Memory B cell (primary cell): ENCODE measurements around the gene FILIP1.
A peak's percentile ranks its signal among the peaks of the same experiment; 100 is the strongest.

Experiments
- ATAC-seq: fragments of 150-1000 bp; cut with Tn5 transposase; 2 replicates; pipeline ENCODE4 v1.10.0; 2021; ENCODE audit warnings: low read depth, mild to moderate bottlenecking, moderate library complexity
- DNase-seq, 2 donors: peaks; one replicate each; pipeline ENCODE4 v3.0.0; 2022; ENCODE audit warnings: low spot score in 2 of 2
- H3K27ac Mint-ChIP-seq: one replicate; pipeline ENCODE4 v1.8.0; 2022; ENCODE audit warnings: mild to moderate bottlenecking, moderate library complexity, mixed read lengths
- H3K27me3 Mint-ChIP-seq: one replicate; pipeline ENCODE4 v1.8.0; 2022; ENCODE audit warnings: mixed read lengths
- H3K36me3 Mint-ChIP-seq: one replicate; pipeline ENCODE4 v1.8.0; 2022; ENCODE audit warnings: mild to moderate bottlenecking, mixed read lengths
- H3K4me1 Mint-ChIP-seq: one replicate; pipeline ENCODE4 v1.8.0; 2022; ENCODE audit warnings: mixed read lengths
- H3K4me3 Mint-ChIP-seq: one replicate; pipeline ENCODE4 v1.8.0; 2022; ENCODE audit warnings: mild to moderate bottlenecking, moderate library complexity, mixed read lengths
- H3K9me3 Mint-ChIP-seq: one replicate; pipeline ENCODE4 v1.8.0; 2022; ENCODE audit warnings: mixed read lengths

Gene FILIP1

DNA sequence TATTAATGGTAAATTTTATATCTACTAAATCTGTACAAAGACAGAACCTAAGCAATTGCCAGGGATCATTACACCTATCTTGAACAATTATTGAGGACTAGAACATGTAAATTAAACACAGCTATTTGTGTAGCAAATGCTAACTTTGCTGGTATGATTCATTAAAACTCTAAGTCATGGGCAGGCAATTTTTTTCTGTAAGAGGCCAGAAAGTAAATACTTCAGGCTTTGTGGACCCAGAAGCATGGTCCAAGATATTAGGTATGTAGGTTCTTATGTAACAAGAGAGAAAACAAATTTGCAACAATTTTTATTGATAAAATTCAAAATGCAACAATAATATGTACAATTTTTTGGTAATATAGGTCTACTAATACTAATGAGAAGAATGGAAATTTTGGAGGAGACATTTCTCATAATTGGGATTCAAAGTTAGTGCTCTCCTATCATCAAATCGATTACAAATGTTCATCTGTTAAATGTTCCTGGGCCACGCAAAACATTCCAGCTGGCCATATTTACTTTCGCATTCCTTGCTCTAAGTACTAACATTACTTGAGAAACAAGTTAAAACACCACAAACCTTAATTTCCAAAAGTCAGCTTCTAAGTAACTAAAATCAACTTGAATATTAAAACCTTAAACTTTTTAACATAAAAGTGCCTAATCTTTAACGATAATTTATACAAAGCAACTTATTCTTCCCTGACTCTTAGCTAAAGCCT, 213.3 kb downstream of the FILIP1 start:
- DNase-seq (no peak), ATAC-seq (no peak)
- H3K9me3 Mint-ChIP-seq = no peaks in the 10 kb centered on the region
- peak overlapping the region; percentile 25 for H3K27ac Mint-ChIP-seq
- no peak overlapping the region for H3K4me3 Mint-ChIP-seq
- H3K4me1 Mint-ChIP-seq = peaks cover 19% of the 10 kb centered on the region
- peaks cover 7% of the 10 kb centered on the region for H3K36me3 Mint-ChIP-seq
- H3K27me3 Mint-ChIP-seq = no peaks in the 10 kb centered on the region

DNA sequence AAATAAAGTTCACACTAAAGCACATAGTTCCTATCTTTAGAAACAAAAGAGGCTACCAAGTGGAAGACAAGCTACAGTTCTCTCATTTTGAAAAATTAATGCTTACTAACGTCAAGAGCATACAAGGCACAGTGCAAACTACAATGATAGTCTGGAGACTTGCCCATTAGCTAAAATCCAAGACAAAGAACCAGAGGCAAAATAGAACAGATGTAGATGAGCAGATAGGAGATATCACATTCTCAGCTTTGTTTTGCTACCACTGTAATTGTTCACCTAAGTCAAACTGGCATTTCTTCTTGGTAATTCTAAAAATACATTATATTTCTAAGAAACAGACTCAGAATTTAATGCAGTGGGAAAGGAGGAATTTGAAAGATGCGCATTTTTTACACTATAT, 214.2 kb downstream of the FILIP1 start:
- Mint-ChIP-seq H3K9me3 (no peaks in the 10 kb centered on the region), H3K36me3 (peaks cover 11% of the 10 kb centered on the region), H3K4me3 (no peak overlapping the region), H3K27ac (peak overlapping the region; percentile 25), H3K4me1 (peaks cover 24% of the 10 kb centered on the region), H3K27me3 (no peaks in the 10 kb centered on the region)
- ATAC-seq (no peak), DNase-seq (no peak)

DNA sequence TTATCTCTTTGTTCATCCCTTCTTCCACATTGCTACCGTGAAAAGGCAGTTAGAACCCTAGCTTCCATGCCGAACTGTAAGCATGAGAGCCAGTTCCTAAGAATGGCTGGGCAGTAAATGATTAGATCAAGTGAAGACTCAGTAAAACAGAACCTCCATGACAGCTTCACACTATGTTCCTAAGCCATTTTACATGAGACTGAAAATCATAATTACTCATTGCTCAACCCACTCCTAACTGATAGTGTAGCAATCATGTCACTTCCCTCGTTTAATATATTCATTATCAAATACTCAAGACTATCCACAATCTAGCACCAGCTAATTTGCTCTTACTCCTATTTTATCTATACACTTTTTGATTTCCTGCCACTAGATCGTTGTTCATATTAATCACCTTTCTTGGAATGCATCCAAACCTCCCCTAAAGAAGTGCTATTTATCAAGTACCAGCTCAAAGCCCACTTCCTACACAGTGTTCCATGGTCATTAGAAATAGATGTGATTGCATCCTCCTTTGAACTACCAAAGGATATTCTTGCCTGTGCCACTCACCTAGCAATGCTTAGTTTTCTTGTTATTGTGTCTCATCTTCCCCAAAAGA, 215.0 kb downstream of the FILIP1 start:
- H3K36me3 Mint-ChIP-seq = peaks cover 17% of the 10 kb centered on the region
- no peaks in the 10 kb centered on the region for H3K9me3 Mint-ChIP-seq
- no peaks in the 10 kb centered on the region for H3K27me3 Mint-ChIP-seq
- no peak overlapping the region for H3K4me3 Mint-ChIP-seq
- DNase-seq = no peak
- peak overlapping the region; percentile 9 for H3K27ac Mint-ChIP-seq
- ATAC-seq = no peak
- peaks cover 32% of the 10 kb centered on the region for H3K4me1 Mint-ChIP-seq

DNA sequence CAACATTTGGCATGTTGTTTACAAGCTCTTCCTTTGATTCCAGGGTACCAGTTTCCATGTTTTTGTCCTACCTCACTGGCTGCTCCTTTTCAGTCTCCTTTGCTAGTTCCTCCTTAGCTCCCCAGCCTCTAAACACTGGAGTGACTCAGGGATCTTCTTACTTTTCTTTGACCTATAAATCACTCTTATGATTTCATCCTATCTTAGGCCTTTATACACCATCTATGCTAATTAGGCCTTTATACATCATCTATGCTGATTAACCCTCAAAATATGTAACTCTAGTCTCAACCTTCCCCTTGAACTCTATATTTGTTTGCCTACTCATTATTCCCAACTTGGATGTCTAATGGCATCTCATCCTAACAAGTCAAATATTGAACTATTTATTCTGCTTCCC, 218.5 kb downstream of the FILIP1 start:
- Mint-ChIP-seq H3K9me3 (no peaks in the 10 kb centered on the region), H3K27me3 (no peaks in the 10 kb centered on the region), H3K4me1 (peaks cover 36% of the 10 kb centered on the region), H3K36me3 (peaks cover 29% of the 10 kb centered on the region), H3K4me3 (no peak overlapping the region), H3K27ac (peak overlapping the region; percentile 0)
- ATAC-seq (no peak), DNase-seq (no peak)

DNA sequence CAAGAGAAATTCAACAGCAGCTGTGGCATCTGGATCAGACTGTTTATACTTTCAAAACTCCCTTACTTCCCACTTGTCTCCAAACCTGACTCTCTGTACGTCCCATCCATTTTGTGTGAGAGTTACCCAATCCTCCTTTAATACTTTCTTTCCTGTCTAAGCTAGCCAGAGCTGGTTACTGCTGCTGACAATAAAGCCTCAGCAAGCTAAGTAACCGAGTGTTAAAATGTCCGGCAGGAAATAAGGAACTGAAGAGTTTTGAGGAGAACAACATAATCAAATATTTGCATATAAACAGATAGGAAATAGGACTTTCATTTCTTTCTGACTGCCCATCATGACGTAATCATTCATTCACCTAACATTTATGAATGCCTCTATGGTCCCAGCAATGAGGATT, 220.6 kb downstream of the FILIP1 start:
- DNase-seq (no peak), ATAC-seq (peak; percentile 56)
- Mint-ChIP-seq H3K4me1 (peaks cover 33% of the 10 kb centered on the region), H3K9me3 (no peaks in the 10 kb centered on the region), H3K27me3 (no peaks in the 10 kb centered on the region), H3K4me3 (no peak overlapping the region), H3K36me3 (peaks cover 26% of the 10 kb centered on the region), H3K27ac (peak overlapping the region; percentile 33)

DNA sequence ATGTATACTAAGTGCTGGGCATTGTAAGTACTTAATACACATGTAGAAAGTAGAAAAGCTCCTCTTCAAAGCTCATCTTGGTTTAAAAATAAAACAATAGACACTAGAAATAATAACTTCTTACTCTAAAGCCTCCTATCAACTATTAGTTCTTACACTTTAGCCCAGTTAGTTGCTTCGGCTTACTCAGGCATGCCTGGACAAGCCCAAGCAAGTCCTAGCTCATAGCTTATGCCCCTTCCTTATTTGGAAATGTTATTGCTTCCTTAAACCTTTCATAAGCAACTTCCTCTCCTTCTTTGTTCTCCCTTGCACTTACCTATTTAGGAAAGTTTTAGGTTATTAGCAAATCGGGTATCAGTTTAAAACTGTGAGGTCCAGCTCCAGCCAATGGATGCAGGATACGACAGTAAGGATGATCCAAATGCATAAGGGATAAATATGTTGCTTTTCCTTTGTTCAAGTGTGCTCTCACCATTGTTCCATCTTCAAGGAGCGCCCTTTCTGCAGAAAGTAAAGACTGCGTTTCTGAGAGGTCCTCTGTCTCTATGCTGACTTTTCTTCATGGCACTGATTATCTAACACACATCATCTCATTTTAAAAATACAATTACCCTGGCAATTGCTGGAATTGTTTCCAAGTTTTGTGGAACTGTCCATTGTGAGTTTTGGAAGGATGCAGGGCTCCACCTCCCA, 221.3 kb downstream of the FILIP1 start:
- DNase-seq (no peak), ATAC-seq (no peak)
- peaks cover 26% of the 10 kb centered on the region for H3K36me3 Mint-ChIP-seq
- H3K4me3 Mint-ChIP-seq = no peak overlapping the region
- peaks cover 33% of the 10 kb centered on the region for H3K4me1 Mint-ChIP-seq
- H3K27ac Mint-ChIP-seq = peak overlapping the region; percentile 33
- no peaks in the 10 kb centered on the region for H3K9me3 Mint-ChIP-seq
- no peaks in the 10 kb centered on the region for H3K27me3 Mint-ChIP-seq

DNA sequence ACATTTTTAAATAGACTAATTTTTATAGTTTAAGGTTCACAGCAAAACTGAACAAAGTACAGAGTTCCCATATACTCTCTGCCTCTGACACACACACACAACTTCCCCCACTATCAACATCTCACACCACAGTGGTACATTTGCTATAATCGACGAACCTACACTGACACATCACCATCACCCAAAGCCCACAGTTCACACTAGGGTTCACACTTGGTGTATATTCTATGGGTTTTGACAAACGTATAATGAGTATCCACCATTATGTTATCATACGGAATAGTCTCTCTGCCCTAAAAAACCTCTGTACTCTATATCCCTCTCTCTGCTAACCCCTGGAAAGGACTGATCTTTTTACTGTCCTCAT, 224.6 kb downstream of the FILIP1 start:
- H3K36me3 Mint-ChIP-seq = peaks cover 15% of the 10 kb centered on the region
- H3K27me3 Mint-ChIP-seq = no peaks in the 10 kb centered on the region
- no peak overlapping the region for H3K4me3 Mint-ChIP-seq
- H3K9me3 Mint-ChIP-seq = no peaks in the 10 kb centered on the region
- peak overlapping the region; percentile 6 for H3K27ac Mint-ChIP-seq
- peaks cover 18% of the 10 kb centered on the region for H3K4me1 Mint-ChIP-seq
- no peak for DNase-seq
- no peak for ATAC-seq

DNA sequence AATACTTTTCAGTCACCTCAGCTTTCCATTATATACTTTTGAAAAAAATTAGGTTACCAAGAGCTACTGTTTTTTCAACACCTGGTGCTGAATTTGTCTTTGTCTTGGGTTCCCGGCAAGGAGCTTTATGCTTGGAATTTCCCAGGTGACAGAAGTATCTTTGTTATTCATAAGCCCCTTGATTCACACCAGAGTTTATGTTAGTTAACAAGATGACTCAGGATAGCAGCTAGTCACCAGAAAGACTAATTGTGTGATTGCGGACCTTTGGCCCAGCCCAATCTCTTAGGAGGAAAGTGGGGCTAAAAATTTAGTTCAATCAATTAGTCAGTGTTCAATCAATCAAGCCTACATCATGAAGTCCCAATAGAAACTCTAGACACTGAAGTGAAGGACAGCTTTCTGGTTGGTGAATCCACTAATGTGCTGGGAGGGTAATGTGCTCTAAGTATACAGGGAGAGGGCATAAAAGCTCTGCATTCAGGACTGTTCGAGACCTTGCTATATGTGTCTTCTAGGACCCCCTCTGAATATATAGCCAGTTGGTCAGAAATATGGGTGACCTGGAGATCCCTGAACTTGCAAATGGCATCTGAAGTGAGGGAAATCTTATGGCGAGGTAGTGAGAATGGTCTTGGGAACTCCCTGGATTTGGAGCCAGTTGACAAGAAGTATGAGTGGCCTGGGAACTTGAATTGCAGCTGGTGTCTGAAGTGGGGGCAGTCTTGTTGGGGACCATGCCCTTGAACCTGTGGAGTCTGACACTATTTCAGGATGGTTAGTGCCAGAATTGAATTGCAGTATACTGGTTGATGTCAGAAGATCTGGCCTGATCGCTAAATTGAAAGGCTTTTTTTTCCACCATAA, 225.2 kb downstream of the FILIP1 start:
- Mint-ChIP-seq H3K9me3 (no peaks in the 10 kb centered on the region), H3K36me3 (peaks cover 13% of the 10 kb centered on the region), H3K27me3 (no peaks in the 10 kb centered on the region), H3K4me3 (no peak overlapping the region), H3K4me1 (peaks cover 15% of the 10 kb centered on the region), H3K27ac (peak overlapping the region; percentile 6)
- DNase-seq (no peak), ATAC-seq (no peak)

DNA sequence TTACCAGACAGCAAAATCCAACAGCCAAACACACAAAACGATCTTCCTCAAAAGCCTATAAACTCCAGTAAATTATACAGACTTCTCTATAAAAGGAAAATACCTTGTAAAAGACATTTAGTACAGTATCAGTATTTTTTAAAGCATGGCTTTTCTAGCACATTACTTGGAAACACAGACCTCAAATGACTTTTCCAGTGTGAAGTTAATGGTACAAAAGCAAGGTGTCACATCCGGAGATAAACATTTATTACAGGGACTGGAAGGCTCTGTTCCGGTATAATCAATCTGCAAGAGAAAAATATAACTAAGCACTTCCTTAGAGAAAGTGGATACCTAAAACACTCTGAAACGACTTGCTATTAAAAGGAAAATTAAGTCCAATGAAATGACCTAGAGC, 226.1 kb downstream of the FILIP1 start:
- ATAC-seq (no peak), DNase-seq (no peak)
- no peaks in the 10 kb centered on the region for H3K27me3 Mint-ChIP-seq
- H3K36me3 Mint-ChIP-seq = peaks cover 15% of the 10 kb centered on the region
- no peaks in the 10 kb centered on the region for H3K9me3 Mint-ChIP-seq
- no peak overlapping the region for H3K27ac Mint-ChIP-seq
- H3K4me1 Mint-ChIP-seq = peaks cover 13% of the 10 kb centered on the region
- no peak overlapping the region for H3K4me3 Mint-ChIP-seq

DNA sequence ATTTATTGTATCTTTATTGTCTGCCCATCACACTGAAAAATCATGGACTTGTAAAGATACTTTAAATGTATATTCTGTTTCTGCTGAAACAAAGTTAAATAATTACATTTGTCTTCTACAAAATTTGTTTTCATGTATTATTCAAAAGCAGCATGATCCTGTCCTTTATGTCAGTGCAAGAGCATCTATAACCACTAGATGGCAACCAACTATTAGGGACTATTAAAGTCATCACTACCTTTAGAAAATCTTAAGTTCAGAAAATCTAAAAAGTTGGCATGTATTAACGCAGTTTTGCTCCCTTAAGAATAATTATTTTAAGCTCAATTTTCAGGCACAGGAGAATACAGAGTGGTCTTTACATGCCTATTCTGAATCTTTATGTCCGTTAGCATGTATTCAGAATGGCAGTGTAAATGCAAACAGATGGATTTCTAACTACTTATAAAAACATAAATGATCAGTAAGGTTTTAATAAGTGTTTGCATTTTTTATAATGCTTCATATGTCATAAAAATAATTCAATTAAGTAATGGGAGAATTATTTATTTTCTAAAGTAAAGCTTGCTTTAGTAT, 226.8 kb downstream of the FILIP1 start:
- Mint-ChIP-seq H3K9me3 (no peaks in the 10 kb centered on the region), H3K36me3 (peaks cover 11% of the 10 kb centered on the region), H3K27ac (no peak overlapping the region), H3K4me1 (peaks cover 12% of the 10 kb centered on the region), H3K27me3 (no peaks in the 10 kb centered on the region), H3K4me3 (no peak overlapping the region)
- peak; percentile 64 for ATAC-seq
- DNase-seq = peak in 1 of 2 donors; percentile 32

DNA sequence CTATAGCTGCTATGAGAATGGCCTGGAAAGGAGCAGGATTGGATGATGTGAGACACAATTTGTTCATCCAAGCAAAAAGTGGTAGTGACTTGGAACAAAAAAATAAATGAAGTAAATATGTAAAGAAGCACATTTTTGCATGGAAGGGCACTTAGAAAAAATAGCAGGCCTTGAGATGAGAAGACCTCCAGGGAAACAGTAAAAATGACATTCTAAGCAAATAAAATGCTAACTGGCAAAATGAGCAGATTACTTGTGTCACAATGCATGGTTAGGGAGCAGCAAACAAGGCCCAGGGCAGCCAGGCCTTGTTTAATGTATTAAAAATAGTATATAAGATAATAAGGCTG, 230.2 kb downstream of the FILIP1 start:
- Mint-ChIP-seq H3K4me1 (peaks cover 3% of the 10 kb centered on the region), H3K27ac (no peak overlapping the region), H3K4me3 (no peak overlapping the region), H3K9me3 (no peaks in the 10 kb centered on the region), H3K36me3 (peaks cover 13% of the 10 kb centered on the region), H3K27me3 (no peaks in the 10 kb centered on the region)
- ATAC-seq (no peak), DNase-seq (no peak)

DNA sequence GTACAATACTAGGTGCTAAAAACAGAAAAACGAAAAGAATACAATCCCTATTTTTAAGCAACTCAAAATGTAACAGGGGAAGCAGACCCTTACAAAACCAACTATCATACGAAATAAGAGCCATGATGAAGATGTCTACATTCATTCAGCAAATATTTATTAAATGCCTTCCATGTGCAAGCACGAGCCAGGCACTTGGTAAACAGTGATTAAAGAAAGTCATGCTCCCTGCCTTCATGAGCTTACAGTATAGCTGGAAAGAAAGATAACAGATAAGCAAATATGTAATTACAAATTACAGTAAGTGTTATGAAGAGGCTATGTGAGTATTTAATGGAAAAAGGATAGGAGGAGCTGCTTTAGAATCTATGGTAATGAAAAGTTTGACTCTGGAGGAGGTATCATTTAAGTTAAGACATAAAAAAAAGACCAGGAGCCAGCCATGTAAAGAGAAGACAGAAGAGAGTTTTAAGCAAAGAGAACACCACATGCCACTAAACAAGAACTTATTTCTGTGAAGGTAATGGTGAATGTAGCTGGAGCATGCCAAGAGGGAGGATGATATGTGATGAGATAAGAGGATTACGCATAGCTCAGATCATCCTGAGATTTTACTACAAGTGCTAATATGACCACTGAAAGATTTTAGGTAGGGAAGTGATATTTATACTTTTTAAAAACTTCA, 230.7 kb downstream of the FILIP1 start:
- Mint-ChIP-seq H3K4me1 (peaks cover 3% of the 10 kb centered on the region), H3K27ac (no peak overlapping the region), H3K27me3 (no peaks in the 10 kb centered on the region), H3K4me3 (no peak overlapping the region), H3K9me3 (no peaks in the 10 kb centered on the region), H3K36me3 (peaks cover 13% of the 10 kb centered on the region)
- DNase-seq (no peak), ATAC-seq (no peak)

DNA sequence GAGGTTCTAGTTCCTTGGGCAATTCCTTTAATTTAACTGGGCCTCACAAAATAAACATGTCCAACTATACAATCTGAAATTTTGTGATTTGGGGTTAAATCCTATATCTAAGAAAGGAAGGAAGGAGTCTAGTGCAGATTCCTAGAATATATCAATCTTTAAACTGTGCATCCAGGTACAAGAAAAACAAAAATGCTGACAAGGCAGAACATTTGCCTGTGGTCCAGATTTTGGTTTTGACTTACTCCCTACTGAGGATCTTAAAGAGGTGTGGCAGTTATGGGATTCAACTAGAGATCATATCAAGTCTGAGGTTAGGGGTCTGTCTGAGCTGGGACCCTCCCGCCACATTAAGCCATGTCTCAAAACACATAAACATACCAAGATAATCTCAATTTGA, 232.3 kb downstream of the FILIP1 start:
- peaks cover 20% of the 10 kb centered on the region for H3K36me3 Mint-ChIP-seq
- no peak overlapping the region for H3K4me3 Mint-ChIP-seq
- no peak for DNase-seq
- H3K27ac Mint-ChIP-seq = no peak overlapping the region
- no peaks in the 10 kb centered on the region for H3K27me3 Mint-ChIP-seq
- no peak for ATAC-seq
- H3K9me3 Mint-ChIP-seq = no peaks in the 10 kb centered on the region
- peaks cover 3% of the 10 kb centered on the region for H3K4me1 Mint-ChIP-seq
